Ascending aorta (tissue), 2 donors: ENCODE results near the gene RHOG. TPM values are rescaled to one million over a fixed set of nuclear protein-coding genes. Genes with fewer than 3 reads are reported as not detected.

Source experiments
- DNase-seq, 2 donors: peaks; one replicate each; pipeline ENCODE4 v3.0.0-alpha.2; 2019; ENCODE audit warnings: low spot score in 2 of 2
- H3K27ac ChIP-seq, 2 donors: fragments of 200-600 bp; sonication (generic); one replicate each; pipeline ENCODE4 v1.5.1; 2016 to 2017; ENCODE audit warnings: mild to moderate bottlenecking in 1 of 2
- H3K27me3 ChIP-seq: fragments of 200-600 bp; sonication (generic); one replicate; pipeline ENCODE4 v1.5.1; 2017
- H3K36me3 ChIP-seq, 2 donors: fragments of 200-600 bp; sonication (generic); one replicate each; pipeline ENCODE4 v1.5.1; 2016
- H3K4me1 ChIP-seq, 2 donors: fragments of 200-600 bp; sonication (generic); one replicate each; pipeline ENCODE4 v1.5.1; 2016 to 2017; ENCODE audit warnings: mild to moderate bottlenecking in 1 of 2
- H3K4me3 ChIP-seq, 2 donors: fragments of 200-600 bp; sonication (generic); one replicate each; pipeline ENCODE4 v1.5.1; 2016 to 2017; ENCODE audit warnings: mild to moderate bottlenecking in 1 of 2
- H3K9me3 ChIP-seq, 2 donors: fragments of 200-600 bp; sonication (generic); one replicate each; pipeline ENCODE4 v1.5.1; 2016
- CTCF ChIP-seq, 3 experiments: fragments of 200-600 bp in 2 of 3; fragments of 450-650 bp in 1 of 3; sonication (generic) in 2 of 3; IDR thresholded peaks; one replicate each; pipeline ENCODE4 v1.5.1; 2016 to 2019; ENCODE audit warnings: antibody characterized with exemption in 3 of 3, mild to moderate bottlenecking in 1 of 3, moderate library complexity in 1 of 3
- intact Hi-C: fragments of 100-400 bp; cut with DNase I; formaldehyde crosslinking; loops from one replicate; pipeline ENCODE4 v1.15.1; 2023
- total RNA-seq: library from RNA; depleted of rRNA; stranded (reverse); fragments of >200 nt; gene quantifications from one replicate; pipeline ENCODE4 v1.1.0, GENCODE V29; 2016

RHOG gene
- total RNA-seq, 1 donor from 2014 or later = 60.7 TPM

GRCh38 chr11:3836903-3837302 lies 3.9 kb downstream of the RHOG start:
- Histone ChIP-seq H3K4me1 (peaks cover 2 to 22% of the 10 kb centered on the region in 2 donors), H3K27ac (no peak overlapping the region), H3K9me3 (no peaks in the 10 kb centered on the region), H3K4me3 (peak overlapping the region in 1 of 2 donors; percentile 0), H3K27me3 (no peaks in the 10 kb centered on the region), H3K36me3 (peaks cover 0 to 11% of the 10 kb centered on the region in 2 donors)
- DNase-seq = no peak
- no peak for TF ChIP-seq CTCF (IDR thresholded peaks at IDR 0.05)
- intact Hi-C loops = no loop called here

GRCh38 chr11:3835751-3836150 lies 5.0 kb downstream of the RHOG start:
- Histone ChIP-seq H3K4me1 (peaks cover 0 to 22% of the 10 kb centered on the region in 2 donors), H3K27me3 (no peaks in the 10 kb centered on the region), H3K9me3 (no peaks in the 10 kb centered on the region), H3K36me3 (peaks cover 0 to 14% of the 10 kb centered on the region in 2 donors), H3K4me3 (no peak overlapping the region), H3K27ac (peak overlapping the region; percentile 7 to 50)
- no peak for TF ChIP-seq CTCF (IDR thresholded peaks at IDR 0.05)
- intact Hi-C loops = no loop called here
- DNase-seq = no peak

- no peak for DNase-seq
- Histone ChIP-seq H3K36me3 (peaks cover 0 to 21% of the 10 kb centered on the region in 2 donors), H3K27ac (peak overlapping the region in 1 of 2 donors; percentile 50), H3K9me3 (no peaks in the 10 kb centered on the region), H3K4me3 (no peak overlapping the region), H3K4me1 (peaks cover 0 to 22% of the 10 kb centered on the region in 2 donors), H3K27me3 (no peaks in the 10 kb centered on the region)
- intact Hi-C loops = no loop called here
- no peak for TF ChIP-seq CTCF (IDR thresholded peaks at IDR 0.05)
Observed at GRCh38 chr11:3834664-3835461, 5.9 kb downstream of the RHOG start.

- peaks cover 0 to 19% of the 10 kb centered on the region in 2 donors for H3K4me1 ChIP-seq
- peak overlapping the region in 1 of 2 donors; percentile 50 for H3K27ac ChIP-seq
- H3K36me3 ChIP-seq = peaks cover 0 to 21% of the 10 kb centered on the region in 2 donors
- no peaks in the 10 kb centered on the region for H3K27me3 ChIP-seq
- no peak for DNase-seq
- no peak for TF ChIP-seq CTCF (IDR thresholded peaks at IDR 0.05)
- H3K4me3 ChIP-seq = no peak overlapping the region
- intact Hi-C loops = no loop called here
- no peaks in the 10 kb centered on the region for H3K9me3 ChIP-seq
Observed at GRCh38 chr11:3834349-3834663, 6.5 kb downstream of the RHOG start.

GRCh38 chr11:3833449-3833848 lies 7.3 kb downstream of the RHOG start:
- H3K4me1 ChIP-seq = peaks cover 0 to 19% of the 10 kb centered on the region in 2 donors

More at GRCh38 chr11:3833449-3833848, 7.3 kb downstream of the RHOG start:
- Histone ChIP-seq H3K27me3 (no peaks in the 10 kb centered on the region), H3K36me3 (peaks cover 0 to 21% of the 10 kb centered on the region in 2 donors), H3K9me3 (no peaks in the 10 kb centered on the region), H3K4me3 (no peak overlapping the region), H3K27ac (no peak overlapping the region)
- TF ChIP-seq CTCF (IDR thresholded peaks at IDR 0.05) = no peak
- intact Hi-C loops = no loop called here
- DNase-seq = no peak
